ENCODE data around the gene ELMOD1. TPM values are rescaled to one million over a fixed set of nuclear protein-coding genes. Genes with fewer than 3 reads are reported as not detected.

Gene ELMOD1
- total RNA-seq, 4 donors from 2014 or later: 0.39 to 1.7 (median 0.54) TPM

GRCh38 chr11:107605061-107606006 is 14.4 kb downstream of the ELMOD1 start:
- no peaks in the 10 kb centered on the region for H3K36me3 ChIP-seq
- WGBS: 92% methylated on average over 9 of the region's 9 CpGs
- H3K27ac ChIP-seq (replicated peaks in 1 of 4): no peak overlapping the region
- no peaks in the 10 kb centered on the region for H3K4me1 ChIP-seq
- TF ChIP-seq POLR2A (IDR thresholded peaks at IDR 0.05; ENCODE audit: low read depth): no peak
- intact Hi-C loops (cut with DNase I): no loop called here
- H3K27me3 ChIP-seq: peaks cover 0 to 18% (median 0%) of the 10 kb centered on the region in 4 donors
- H3K9me3 ChIP-seq: no peaks in the 10 kb centered on the region
- DNase-seq (ENCODE audit: extremely low spot score): no peak
- H3K4me3 ChIP-seq: no peak overlapping the region

GRCh38 chr11:107606141-107606540 is 15.2 kb downstream of the ELMOD1 start:
- peaks cover 0 to 18% (median 0%) of the 10 kb centered on the region in 4 donors for H3K27me3 ChIP-seq
- intact Hi-C loops (cut with DNase I): no loop called here
- 68% methylated on average over 3 of the region's 3 CpGs for whole genome bisulfite sequencing

GRCh38 chr11:107608809-107609208 is 17.9 kb downstream of the ELMOD1 start:
- WGBS: 46% methylated on average over 2 of the region's 2 CpGs
- intact Hi-C loops (cut with DNase I): no loop called here

More at GRCh38 chr11:107606141-107606540, 15.2 kb downstream of the ELMOD1 start:
- TF ChIP-seq CTCF (IDR thresholded peaks at IDR 0.05) (no peak), POLR2AphosphoS5 (IDR thresholded peaks at IDR 0.05) (no peak), EP300 (IDR thresholded peaks at IDR 0.05) (no peak)
- no peaks in the 10 kb centered on the region for H3K9me3 ChIP-seq
- no peaks in the 10 kb centered on the region for H3K36me3 ChIP-seq
- H3K4me1 ChIP-seq: no peaks in the 10 kb centered on the region
- H3K27ac ChIP-seq (replicated peaks in 1 of 4): no peak overlapping the region
- no peak overlapping the region for H3K4me3 ChIP-seq
- no peak for DNase-seq (ENCODE audit: extremely low spot score)

GRCh38 chr11:107609400-107610218 is 18.7 kb downstream of the ELMOD1 start:
- no peak for DNase-seq (ENCODE audit: extremely low spot score)
- no peak for TF ChIP-seq EP300 (IDR thresholded peaks at IDR 0.05)
- TF ChIP-seq POLR2AphosphoS5 (IDR thresholded peaks at IDR 0.05): no peak
- no peak for TF ChIP-seq POLR2A (IDR thresholded peaks at IDR 0.05; ENCODE audit: low read depth)
- TF ChIP-seq CTCF (IDR thresholded peaks at IDR 0.05): no peak
- Histone ChIP-seq H3K27ac (replicated peaks in 1 of 4) (no peak overlapping the region), H3K9me3 (no peaks in the 10 kb centered on the region), H3K36me3 (no peaks in the 10 kb centered on the region), H3K4me3 (no peak overlapping the region), H3K27me3 (peaks cover 0 to 5% (median 0%) of the 10 kb centered on the region in 4 donors), H3K4me1 (no peaks in the 10 kb centered on the region)
- intact Hi-C loops (cut with DNase I): no loop called here
- 58% methylated on average over 10 of the region's 10 CpGs for WGBS

More at GRCh38 chr11:107608809-107609208, 17.9 kb downstream of the ELMOD1 start:
- TF ChIP-seq POLR2AphosphoS5 (IDR thresholded peaks at IDR 0.05) (no peak), CTCF (IDR thresholded peaks at IDR 0.05) (no peak), EP300 (IDR thresholded peaks at IDR 0.05) (no peak), POLR2A (IDR thresholded peaks at IDR 0.05; ENCODE audit: low read depth) (no peak)
- Histone ChIP-seq H3K4me1 (no peaks in the 10 kb centered on the region), H3K36me3 (no peaks in the 10 kb centered on the region), H3K27ac (replicated peaks in 1 of 4) (no peak overlapping the region), H3K4me3 (no peak overlapping the region), H3K27me3 (peaks cover 0 to 10% (median 0%) of the 10 kb centered on the region in 4 donors), H3K9me3 (no peaks in the 10 kb centered on the region)
- DNase-seq (ENCODE audit: extremely low spot score): no peak

GRCh38 chr11:107612445-107612844 is 21.5 kb downstream of the ELMOD1 start:
- intact Hi-C loops (cut with DNase I): no loop called here
- no peaks in the 10 kb centered on the region for H3K4me1 ChIP-seq
- WGBS: 88% methylated on average over 2 of the region's 2 CpGs
- H3K9me3 ChIP-seq: no peaks in the 10 kb centered on the region
- DNase-seq (ENCODE audit: extremely low spot score): no peak
- H3K27me3 ChIP-seq: no peaks in the 10 kb centered on the region
- TF ChIP-seq EP300 (IDR thresholded peaks at IDR 0.05) (no peak), POLR2AphosphoS5 (IDR thresholded peaks at IDR 0.05) (no peak), CTCF (IDR thresholded peaks at IDR 0.05) (no peak)
- no peak overlapping the region for H3K4me3 ChIP-seq
- H3K36me3 ChIP-seq: no peaks in the 10 kb centered on the region
- H3K27ac ChIP-seq (replicated peaks in 1 of 4): no peak overlapping the region
